ENCODE data around the gene PLAAT3.
"Not testable (repeated sequence)": the region's sequence is repeated elsewhere in the genome, so short reads cannot be mapped to it uniquely, and the experiment has no call there.

PLAAT3 gene

GRCh38 chr11:63583357-63583677, 30.9 kb downstream of the PLAAT3 start:
- peaks cover 0 to 6% (median 5%) of the 10 kb centered on the region in 4 experiments for H3K4me1 ChIP-seq (ENCODE audit: control extremely low read depth in 1 of 4, control insufficient read depth in 4 of 4, insufficient read depth in 4 of 4, low read length in 3 of 4)
- H3K9me3 ChIP-seq (ENCODE audit: control extremely low read depth in 1 of 5, control insufficient read depth in 4 of 5, insufficient read depth in 2 of 5, low read depth in 1 of 5, low read length in 4 of 5) = peaks cover 1 to 16% (median 11%) of the 10 kb centered on the region in 5 experiments
- CTCF ChIA-PET = interaction anchor here (0.6 to 1.8 kb wide), 15 partner anchors 9 to 79 kb away, joined by 3 to 8 read pairs (median 4); partner anchors contain the start of gene PLAAT4
- no peak overlapping the region for H3K27ac ChIP-seq (ENCODE audit: insufficient read depth in 1 of 2, low read depth in 1 of 2, low read length in 2 of 2, poor library complexity in 1 of 2, severe bottlenecking in 2 of 2)
- no peak overlapping the region for H3K4me3 ChIP-seq (ENCODE audit: control insufficient read depth in 1 of 7, extremely low read depth in 1 of 7, insufficient read depth in 4 of 7, low read depth in 2 of 7, low read length in 6 of 7)
- H3K27me3 ChIP-seq (replicated peaks in 2 of 5; ENCODE audit: control insufficient read depth in 4 of 5, insufficient read depth in 5 of 5, low read length in 4 of 5) = no peaks in the 10 kb centered on the region
- H3K36me3 ChIP-seq (ENCODE audit: control insufficient read depth in 4 of 4, insufficient read depth in 4 of 4, low read length in 3 of 4) = no peaks in the 10 kb centered on the region
- POLR2A ChIA-PET = interaction anchor here (0.6 to 1.0 kb wide), 2 partner anchors 11 to 67 kb away, joined by 4 to 6 read pairs; no protein-coding TSS in a partner anchor
- no peak for DNase-seq

- CTCF ChIA-PET; H3K4me1 ChIP-seq (ENCODE audit: control extremely low read depth in 1 of 4, control insufficient read depth in 4 of 4, insufficient read depth in 4 of 4, low read length in 3 of 4); H3K4me3 ChIP-seq (ENCODE audit: control insufficient read depth in 1 of 7, extremely low read depth in 1 of 7, insufficient read depth in 4 of 7, low read depth in 2 of 7, low read length in 6 of 7); POLR2A ChIA-PET; H3K36me3 ChIP-seq (ENCODE audit: control insufficient read depth in 4 of 4, insufficient read depth in 4 of 4, low read length in 3 of 4); H3K27me3 ChIP-seq (replicated peaks in 2 of 5; ENCODE audit: control insufficient read depth in 4 of 5, insufficient read depth in 5 of 5, low read length in 4 of 5); H3K27ac ChIP-seq (ENCODE audit: insufficient read depth in 1 of 2, low read depth in 1 of 2, low read length in 2 of 2, poor library complexity in 1 of 2, severe bottlenecking in 2 of 2): not testable (repeated sequence)
- DNase-seq = peak in 2 of 3 donors; percentile 25 to 51
- WGBS (ENCODE audit: insufficient coverage) = 61% methylated on average over 5 of the region's 7 CpGs
- peaks cover 1 to 16% (median 11%) of the 10 kb centered on the region in 5 experiments for H3K9me3 ChIP-seq (ENCODE audit: control extremely low read depth in 1 of 5, control insufficient read depth in 4 of 5, insufficient read depth in 2 of 5, low read depth in 1 of 5, low read length in 4 of 5)
Observed at GRCh38 chr11:63581224-63581623, 33.0 kb downstream of the PLAAT3 start.

- Histone ChIP-seq H3K9me3 (ENCODE audit: control extremely low read depth in 1 of 5, control insufficient read depth in 4 of 5, insufficient read depth in 2 of 5, low read depth in 1 of 5, low read length in 4 of 5) (peaks cover 1 to 16% (median 11%) of the 10 kb centered on the region in 5 experiments), H3K4me1 (ENCODE audit: control extremely low read depth in 1 of 4, control insufficient read depth in 4 of 4, insufficient read depth in 4 of 4, low read length in 3 of 4) (peaks cover 0 to 19% (median 16%) of the 10 kb centered on the region in 4 experiments)
- DNase-seq; POLR2A ChIA-PET; H3K27me3 ChIP-seq (replicated peaks in 2 of 5; ENCODE audit: control insufficient read depth in 4 of 5, insufficient read depth in 5 of 5, low read length in 4 of 5); CTCF ChIA-PET; H3K4me3 ChIP-seq (ENCODE audit: control insufficient read depth in 1 of 7, extremely low read depth in 1 of 7, insufficient read depth in 4 of 7, low read depth in 2 of 7, low read length in 6 of 7); H3K36me3 ChIP-seq (ENCODE audit: control insufficient read depth in 4 of 4, insufficient read depth in 4 of 4, low read length in 3 of 4); H3K27ac ChIP-seq (ENCODE audit: insufficient read depth in 1 of 2, low read depth in 1 of 2, low read length in 2 of 2, poor library complexity in 1 of 2, severe bottlenecking in 2 of 2): not testable (repeated sequence)
- no CpG with 5 or more reads among the region's 3 CpGs for WGBS (ENCODE audit: insufficient coverage)
Observed at GRCh38 chr11:63578882-63579281, 35.4 kb downstream of the PLAAT3 start.

GRCh38 chr11:63574856-63575602, 39.2 kb downstream of the PLAAT3 start:
- Histone ChIP-seq H3K4me1 (ENCODE audit: control extremely low read depth in 1 of 4, control insufficient read depth in 4 of 4, insufficient read depth in 4 of 4, low read length in 3 of 4) (peaks cover 0 to 15% (median 12%) of the 10 kb centered on the region in 4 experiments), H3K27ac (ENCODE audit: insufficient read depth in 1 of 2, low read depth in 1 of 2, low read length in 2 of 2, poor library complexity in 1 of 2, severe bottlenecking in 2 of 2) (no peak overlapping the region), H3K9me3 (ENCODE audit: control extremely low read depth in 1 of 5, control insufficient read depth in 4 of 5, insufficient read depth in 2 of 5, low read depth in 1 of 5, low read length in 4 of 5) (peaks cover 0 to 3% (median 2%) of the 10 kb centered on the region in 5 experiments), H3K36me3 (ENCODE audit: control insufficient read depth in 4 of 4, insufficient read depth in 4 of 4, low read length in 3 of 4) (no peaks in the 10 kb centered on the region), H3K27me3 (replicated peaks in 2 of 5; ENCODE audit: control insufficient read depth in 4 of 5, insufficient read depth in 5 of 5, low read length in 4 of 5) (no peaks in the 10 kb centered on the region), H3K4me3 (ENCODE audit: control insufficient read depth in 1 of 7, extremely low read depth in 1 of 7, insufficient read depth in 4 of 7, low read depth in 2 of 7, low read length in 6 of 7) (peak overlapping the region in 6 of 7 experiments; percentile 20 to 66 (median 46))
- no peak for DNase-seq
- WGBS (ENCODE audit: insufficient coverage) = 97% methylated on average over 7 of the region's 10 CpGs
- POLR2A ChIA-PET = no interaction called here
- CTCF ChIA-PET = interaction anchor here (0.9 to 1.9 kb wide), 4 partner anchors 8 to 96 kb away, joined by 3 to 5 read pairs (median 4); partner anchors contain the start of gene PLAAT4

GRCh38 chr11:63573881-63574855, 40.1 kb downstream of the PLAAT3 start:
- Histone ChIP-seq H3K27me3 (replicated peaks in 2 of 5; ENCODE audit: control insufficient read depth in 4 of 5, insufficient read depth in 5 of 5, low read length in 4 of 5) (no peaks in the 10 kb centered on the region), H3K9me3 (ENCODE audit: control extremely low read depth in 1 of 5, control insufficient read depth in 4 of 5, insufficient read depth in 2 of 5, low read depth in 1 of 5, low read length in 4 of 5) (no peaks in the 10 kb centered on the region), H3K4me1 (ENCODE audit: control extremely low read depth in 1 of 4, control insufficient read depth in 4 of 4, insufficient read depth in 4 of 4, low read length in 3 of 4) (peaks cover 0 to 15% (median 12%) of the 10 kb centered on the region in 4 experiments), H3K27ac (ENCODE audit: insufficient read depth in 1 of 2, low read depth in 1 of 2, low read length in 2 of 2, poor library complexity in 1 of 2, severe bottlenecking in 2 of 2) (peak overlapping the region in 1 of 2 experiments; percentile 44), H3K36me3 (ENCODE audit: control insufficient read depth in 4 of 4, insufficient read depth in 4 of 4, low read length in 3 of 4) (no peaks in the 10 kb centered on the region), H3K4me3 (ENCODE audit: control insufficient read depth in 1 of 7, extremely low read depth in 1 of 7, insufficient read depth in 4 of 7, low read depth in 2 of 7, low read length in 6 of 7) (peak overlapping the region in 6 of 7 experiments; percentile 20 to 66 (median 46))
- peak; percentile 80 to 89 (median 85) for DNase-seq
- 39% methylated on average over 12 of the region's 15 CpGs for WGBS (ENCODE audit: insufficient coverage)
- POLR2A ChIA-PET = no interaction called here
- CTCF ChIA-PET = interaction anchor here (0.9 to 1.7 kb wide), 5 partner anchors 9 to 95 kb away, joined by 3 to 5 read pairs (median 3); no protein-coding TSS in a partner anchor

GRCh38 chr11:63572026-63572688, 42.1 kb downstream of the PLAAT3 start:
- Histone ChIP-seq H3K9me3 (ENCODE audit: control extremely low read depth in 1 of 5, control insufficient read depth in 4 of 5, insufficient read depth in 2 of 5, low read depth in 1 of 5, low read length in 4 of 5) (no peaks in the 10 kb centered on the region), H3K36me3 (ENCODE audit: control insufficient read depth in 4 of 4, insufficient read depth in 4 of 4, low read length in 3 of 4) (no peaks in the 10 kb centered on the region), H3K4me1 (ENCODE audit: control extremely low read depth in 1 of 4, control insufficient read depth in 4 of 4, insufficient read depth in 4 of 4, low read length in 3 of 4) (peaks cover 9 to 26% (median 20%) of the 10 kb centered on the region in 4 experiments), H3K27ac (ENCODE audit: insufficient read depth in 1 of 2, low read depth in 1 of 2, low read length in 2 of 2, poor library complexity in 1 of 2, severe bottlenecking in 2 of 2) (no peak overlapping the region), H3K4me3 (ENCODE audit: control insufficient read depth in 1 of 7, extremely low read depth in 1 of 7, insufficient read depth in 4 of 7, low read depth in 2 of 7, low read length in 6 of 7) (no peak overlapping the region), H3K27me3 (replicated peaks in 2 of 5; ENCODE audit: control insufficient read depth in 4 of 5, insufficient read depth in 5 of 5, low read length in 4 of 5) (no peaks in the 10 kb centered on the region)
- DNase-seq = peak in 2 of 3 donors; percentile 52 to 64
- CTCF ChIA-PET = interaction anchor here (1.6 to 1.7 kb wide), 2 partner anchors 56 to 91 kb away, joined by 3 to 4 read pairs; no protein-coding TSS in a partner anchor
- POLR2A ChIA-PET = interaction anchor here (0.5 to 0.7 kb wide), 3 partner anchors 11 to 358 kb away, joined by 3 to 6 read pairs (median 3); no protein-coding TSS in a partner anchor
- WGBS (ENCODE audit: insufficient coverage) = 48% methylated on average over 2 of the region's 3 CpGs

All from common myeloid progenitor, CD34-positive (primary cell).